ENCODE data around the gene GAB2. TPM values are rescaled to one million over a fixed set of nuclear protein-coding genes. Genes with fewer than 3 reads are reported as not detected.

GAB2 gene
- total and polyA plus RNA-seq, 10 of the 15 experiments (the other 5 are each of a cell fraction or from before 2014, with no cell fraction given): 0.69 to 12.6 (median 3.8) TPM

- no peak for TF ChIP-seq MAX (IDR thresholded peaks at IDR 0.05; ENCODE audit: low read depth, low read length)
- no peak for TF ChIP-seq FOS (IDR thresholded peaks at IDR 0.05; ENCODE audit: borderline replicate concordance, extremely low read depth, insufficient read length)
- TF ChIP-seq NR2C2 (IDR thresholded peaks at IDR 0.05; ENCODE audit: borderline replicate concordance, control insufficient read depth, insufficient read length, low read depth): no peak
- no peak for TF ChIP-seq BRCA1 (IDR thresholded peaks at IDR 0.05; ENCODE audit: low read depth, low read length)
These were observed 228.4 kb downstream of the GAB2 start (continued) for GRCh38 chr11:78189174-78189724.

- peak within 1 kb of the TSS; percentile 82 for H3K4me3 ChIP-seq
- H4K20me1 ChIP-seq (ENCODE audit: control insufficient read depth, insufficient read depth): no peaks in the 10 kb centered on the region
- RAD21 ChIA-PET (ENCODE audit: unreplicated experiment): interaction anchor here (0.5 to 2.5 kb wide), 10 partner anchors 40 to 1117 kb away, joined by 3 to 8 read pairs (median 4); partner anchors contain the start of genes ALG8, INTS4 and NARS2
- POLR2A ChIA-PET: interaction anchor here (0.6 to 1.6 kb wide), 5 partner anchors 39 to 316 kb away, joined by 3 to 7 read pairs (median 4); partner anchors contain the start of gene ALG8
- peak; percentile 98 for ATAC-seq
- H2AFZ ChIP-seq (ENCODE audit: control insufficient read depth, low read depth, low read length): peak within 1 kb of the TSS; percentile 92
- H3K79me2 ChIP-seq (ENCODE audit: control insufficient read depth, insufficient read depth, low read length): no peaks in the 10 kb centered on the region
- no peaks in the 10 kb centered on the region for H3K27me3 ChIP-seq (replicated peaks in 1 of 2; ENCODE audit: control insufficient read depth in 2 of 2, insufficient read depth in 2 of 2, low read length in 1 of 2)
- no peaks in the 10 kb centered on the region for H3K36me3 ChIP-seq (ENCODE audit: control insufficient read depth in 2 of 2, insufficient read depth in 2 of 2, low read length in 1 of 2)
- peak; percentile 98 for FAIRE-seq
- in situ Hi-C loops (cut with MboI) (no loop called here), intact Hi-C loops (cut with micrococcal nuclease; ENCODE audit: unreplicated experiment) (loop anchor here (1.0 to 10.0 kb wide), 3 partner anchors 34 to 194 kb away; partner anchors contain the start of genes ALG8 and INTS4)
- WGBS (ENCODE audit: insufficient coverage, insufficient replicate concordance, low lambda C conversion rate, missing lambda C conversion rate): 1% methylated on average over 71 of the region's 74 CpGs
- CTCF ChIA-PET: interaction anchor here (0.7 to 3.2 kb wide), 5 partner anchors 15 to 376 kb away, joined by 3 to 13 read pairs (median 3); no protein-coding TSS in a partner anchor
- SMC1A ChIA-PET (ENCODE audit: uncharacterized antibody, unreplicated experiment): interaction anchor here (1.6 to 2.6 kb wide), 3 partner anchors 49 to 143 kb away, joined by 3 to 20 read pairs (median 4); partner anchors contain the start of gene ALG8
- H3K4me1 ChIP-seq (ENCODE audit: control insufficient read depth, insufficient read depth, low read length): peaks cover 14% of the 10 kb centered on the region
- H3K9me3 ChIP-seq (replicated peaks; ENCODE audit: control insufficient read depth, insufficient read depth, low read length): no peaks in the 10 kb centered on the region
- peak within 1 kb of the TSS; percentile 78 for H3K4me2 ChIP-seq (ENCODE audit: control insufficient read depth, insufficient read depth)
- BruUV-seq (replicated peaks): no TSS peak
- peak within 1 kb of the TSS; percentile 56 for H3K9ac ChIP-seq (ENCODE audit: control insufficient read depth, insufficient read depth, low read length)
- 0 out of 2 replicates have a peak within 1 kb of the TSS, but pooled peaks have one; percentile 7 for H3K27ac ChIP-seq (ENCODE audit: control insufficient read depth, insufficient read depth)
- DNase-seq (ENCODE audit: low read depth, low spot score): peak; percentile 85
- TF ChIP-seq SP1 (IDR thresholded peaks at IDR 0.05; ENCODE audit: low read depth, low read length) (peak; percentile 86), DPF2 (IDR thresholded peaks at IDR 0.05) (no peak), NFIC (IDR thresholded peaks at IDR 0.05; ENCODE audit: low read depth, low read length) (no peak), RBBP5 (conservative IDR thresholded peaks at IDR 0.05) (no peak), ZSCAN29 (IDR thresholded peaks at IDR 0.05) (no peak), MYC (IDR thresholded peaks at IDR 0.05; ENCODE audit: insufficient read depth, insufficient read length, insufficient replicate concordance, low read length, severe bottlenecking) (no peak), NR2C1 (IDR thresholded peaks at IDR 0.05) (peak; percentile 79), ZNF384 (IDR thresholded peaks at IDR 0.05; ENCODE audit: borderline replicate concordance, low read depth, low read length) (0 out of 2 replicates have a peak, but pooled peaks have one; percentile 23), HCFC1 (IDR thresholded peaks at IDR 0.05; ENCODE audit: low read length) (peak; percentile 98), IRF4 (IDR thresholded peaks at IDR 0.05; ENCODE audit: low read depth, low read length) (0 out of 2 replicates have a peak, but pooled peaks have one; percentile 12), NRF1 (conservative IDR thresholded peaks at IDR 0.05; ENCODE audit: low read depth, low read length) (no peak; the same call in 1 of the 2 replicates), LARP7 (IDR thresholded peaks at IDR 0.05) (peak; percentile 74), EGR1 (IDR thresholded peaks at IDR 0.05; ENCODE audit: borderline replicate concordance in 1 of 2, low read depth in 2 of 2, low read length in 2 of 2) (peak in 1 of 2 experiments; percentile 67; a peak in 1 of 3 replicates), SRF (IDR thresholded peaks at IDR 0.05; ENCODE audit: low read depth in 2 of 2, low read length in 2 of 2) (0 out of 4 replicates have a peak, but pooled peaks of 1 of the 2 experiments have one; percentile 11), BHLHE40 (IDR thresholded peaks at IDR 0.05; ENCODE audit: borderline replicate concordance in 1 of 2, low read depth in 2 of 2, low read length in 1 of 2) (peak; percentile 7 to 26; a peak in 1 of 4 replicates), CHD2 (IDR thresholded peaks at IDR 0.05; ENCODE audit: borderline replicate concordance, low read depth, low read length) (peak; percentile 71; the same call in 1 of the 2 replicates), GATAD2B (conservative IDR thresholded peaks at IDR 0.05; ENCODE audit: low read depth) (peak; percentile 54), SMAD5 (IDR thresholded peaks at IDR 0.05; ENCODE audit: low read depth) (no peak)
These were observed 229.1 kb downstream of the GAB2 start, which contains the start of the genes KCTD21 and USP35 for GRCh38 chr11:78188286-78189173. Gene KCTD21, minus strand, starts transcription at chr11:78188626. Its CDS starts 14,072 bp downstream, at chr11:78174554. Gene USP35, plus strand, starts transcription at chr11:78188919. Its CDS starts 7,327 bp downstream, at chr11:78196246.
